ENCODE data around the gene STK32C. TPM values are rescaled to one million over a fixed set of nuclear protein-coding genes. Genes with fewer than 3 reads are reported as not detected.

Gene STK32C
- total and polyA plus RNA-seq, 2 donors from 2014 or later, result 11.6 to 14.4 TPM

DNA sequence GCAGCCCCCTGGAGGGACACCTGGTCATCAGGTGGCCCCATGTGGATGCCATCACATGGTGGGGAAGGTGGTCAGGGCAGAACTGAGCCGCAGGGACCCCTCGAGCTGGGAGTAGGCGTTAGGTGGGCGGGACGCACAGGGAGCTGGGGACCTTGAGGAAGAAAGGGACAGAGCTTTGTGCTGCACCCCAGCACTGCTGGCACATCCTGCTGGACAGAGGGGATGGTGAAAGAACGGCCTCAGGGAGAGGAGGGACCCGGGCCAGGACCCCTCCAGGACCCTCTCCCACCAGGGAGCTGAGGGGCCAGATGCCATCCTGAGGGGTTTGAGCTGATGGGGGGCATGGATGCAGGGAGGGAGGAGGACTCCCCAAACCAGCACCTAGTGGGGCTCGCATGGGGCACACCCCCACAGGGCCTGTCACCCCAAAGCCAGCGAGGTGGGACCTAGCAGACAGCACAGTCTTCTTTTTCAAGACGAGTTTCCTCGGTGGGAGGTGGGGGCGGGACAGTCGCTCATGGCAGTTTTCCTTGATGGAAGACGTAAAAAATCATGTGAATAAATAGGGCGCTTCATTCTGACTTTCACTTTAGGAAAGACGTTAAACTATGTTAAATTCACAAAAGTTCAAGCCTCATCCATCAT, 43.3 kb downstream of the STK32C start:
- no peak overlapping the region for H3K27ac ChIP-seq (ENCODE audit: low read depth in 2 of 2, low read length in 2 of 2)
- intact Hi-C loops (cut with DNase I), result no loop called here
- TF ChIP-seq CTCF (IDR thresholded peaks at IDR 0.05; ENCODE audit: borderline replicate concordance, extremely low read depth, insufficient read depth), result no peak
- H3K27me3 ChIP-seq (ENCODE audit: control insufficient read depth, insufficient read depth, low read length), result no peaks in the 10 kb centered on the region
- FAIRE-seq (no peak), DNase-seq (peak in 1 of 5 donors; percentile 55)
- no peak overlapping the region for H3K9ac ChIP-seq (ENCODE audit: low read length in 3 of 3)
- no peaks in the 10 kb centered on the region for H3K9me3 ChIP-seq (ENCODE audit: control insufficient read depth in 2 of 3, insufficient read depth in 1 of 3, low read length in 3 of 3)
- H3K4me3 ChIP-seq (ENCODE audit: low read length in 3 of 3), result no peak overlapping the region
- no peaks in the 10 kb centered on the region for H3K36me3 ChIP-seq (ENCODE audit: control insufficient read depth in 2 of 3, insufficient read depth in 3 of 3, low read length in 3 of 3)
- peaks cover 0 to 3% (median 2%) of the 10 kb centered on the region in 3 donors for H3K4me1 ChIP-seq (ENCODE audit: control insufficient read depth in 2 of 3, insufficient read depth in 2 of 3, low read depth in 1 of 3, low read length in 3 of 3)

DNA sequence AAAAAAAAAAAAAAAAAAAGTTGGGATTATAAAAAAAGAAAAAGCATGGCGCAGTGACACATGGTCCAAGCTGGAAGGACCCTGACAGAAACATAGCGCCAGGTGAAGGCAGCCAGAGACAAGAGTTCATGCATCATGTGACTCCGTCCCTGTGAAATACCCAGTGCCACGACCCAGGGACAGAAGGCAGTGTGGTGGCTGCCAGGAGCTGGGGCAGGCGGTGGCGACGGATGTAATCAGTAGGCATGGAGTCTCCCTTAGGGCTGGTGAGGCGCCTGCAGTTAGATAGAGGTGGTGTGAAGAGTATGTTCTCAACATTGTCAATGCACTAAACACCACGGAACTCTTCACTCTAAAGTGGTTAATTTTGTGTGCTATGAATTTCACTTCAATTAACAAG, 43.9 kb downstream of the STK32C start:
- FAIRE-seq, result no peak
- Histone ChIP-seq H3K27me3 (ENCODE audit: control insufficient read depth, insufficient read depth, low read length) (no peaks in the 10 kb centered on the region), H3K9ac (ENCODE audit: low read length in 3 of 3) (no peak overlapping the region), H3K4me3 (ENCODE audit: low read length in 3 of 3) (no peak overlapping the region), H3K27ac (ENCODE audit: low read depth in 2 of 2, low read length in 2 of 2) (no peak overlapping the region), H3K9me3 (ENCODE audit: control insufficient read depth in 2 of 3, insufficient read depth in 1 of 3, low read length in 3 of 3) (no peaks in the 10 kb centered on the region), H3K4me1 (ENCODE audit: control insufficient read depth in 2 of 3, insufficient read depth in 2 of 3, low read depth in 1 of 3, low read length in 3 of 3) (peaks cover 0 to 3% (median 0%) of the 10 kb centered on the region in 3 donors), H3K36me3 (ENCODE audit: control insufficient read depth in 2 of 3, insufficient read depth in 3 of 3, low read length in 3 of 3) (no peaks in the 10 kb centered on the region)
- DNase-seq, result peak in 1 of 5 donors; percentile 32
- TF ChIP-seq CTCF (IDR thresholded peaks at IDR 0.05; ENCODE audit: borderline replicate concordance, extremely low read depth, insufficient read depth), result no peak
- intact Hi-C loops (cut with DNase I), result no loop called here

DNA sequence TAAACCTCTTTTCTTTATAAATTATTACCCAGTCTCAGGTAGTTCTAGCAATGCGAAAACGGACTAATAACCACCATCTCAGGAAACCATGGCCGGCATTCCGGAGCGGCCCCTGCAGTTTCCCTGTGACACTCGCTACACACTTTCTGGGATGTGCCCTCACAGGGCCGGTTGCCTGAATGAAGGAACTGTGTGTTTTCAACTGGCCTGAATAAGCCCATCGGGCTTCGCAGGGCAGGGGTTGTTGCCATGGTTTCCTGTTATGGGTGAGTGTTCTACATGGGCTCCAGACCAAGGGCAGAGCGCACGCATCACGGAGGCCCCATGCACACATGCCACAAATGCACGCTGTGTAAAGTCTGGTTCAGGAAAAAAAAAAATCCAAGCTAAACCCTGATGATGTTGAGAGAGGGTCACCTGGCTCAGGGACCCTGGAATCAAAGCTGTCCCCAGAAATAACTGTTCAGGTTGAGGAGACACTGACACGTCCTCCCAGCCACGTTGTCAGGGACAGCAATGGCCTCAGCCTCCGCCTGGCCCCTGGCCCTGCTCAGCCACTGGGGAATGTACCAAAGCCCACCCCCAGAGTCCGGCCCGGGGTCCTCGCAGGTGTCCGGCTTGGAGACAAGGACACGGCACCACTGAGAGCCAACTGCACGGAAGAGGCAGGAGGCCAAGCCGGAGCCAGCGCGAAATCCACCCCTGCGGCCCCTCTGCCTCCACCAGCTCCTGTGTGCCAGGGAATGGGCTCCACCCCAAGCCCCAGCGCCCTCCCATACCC, 47.9 kb downstream of the STK32C start:
- FAIRE-seq (no peak), DNase-seq (no peak)
- H3K27ac ChIP-seq (ENCODE audit: low read depth in 2 of 2, low read length in 2 of 2), result no peak overlapping the region
- no peak for TF ChIP-seq CTCF (IDR thresholded peaks at IDR 0.05; ENCODE audit: borderline replicate concordance, extremely low read depth, insufficient read depth)
- intact Hi-C loops (cut with DNase I), result no loop called here
- H3K9me3 ChIP-seq (ENCODE audit: control insufficient read depth in 2 of 3, insufficient read depth in 1 of 3, low read length in 3 of 3), result no peaks in the 10 kb centered on the region
- H3K27me3 ChIP-seq (ENCODE audit: control insufficient read depth, insufficient read depth, low read length), result no peaks in the 10 kb centered on the region
- no peak overlapping the region for H3K9ac ChIP-seq (ENCODE audit: low read length in 3 of 3)
- H3K4me3 ChIP-seq (ENCODE audit: low read length in 3 of 3), result no peak overlapping the region
- no peaks in the 10 kb centered on the region for H3K36me3 ChIP-seq (ENCODE audit: control insufficient read depth in 2 of 3, insufficient read depth in 3 of 3, low read length in 3 of 3)
- no peaks in the 10 kb centered on the region for H3K4me1 ChIP-seq (ENCODE audit: control insufficient read depth in 2 of 3, insufficient read depth in 2 of 3, low read depth in 1 of 3, low read length in 3 of 3)
